ENCODE measurements around the gene AARS1.

- TF ChIP-seq POLR2A (IDR thresholded peaks at IDR 0.05; ENCODE audit: low read depth, low read length) (no peak), POLR2AphosphoS5 (IDR thresholded peaks at IDR 0.05; ENCODE audit: low read depth, low read length) (no peak; the same call in 1 of the 2 replicates), TAF1 (IDR thresholded peaks at IDR 0.05; ENCODE audit: borderline replicate concordance, low read depth, low read length) (no peak)
These were observed 38.3 kb downstream of the AARS1 start for GRCh38 chr16:70250748-70251628.
